GM19372 (cell line): ENCODE results near the gene PLPP1.

Experiments
- ATAC-seq: cut with Tn5 transposase; IDR thresholded peaks from one replicate; pipeline ENCODE4 v1.9.1; 2021; ENCODE audit warnings: mild to moderate bottlenecking, low read depth, moderate library complexity; ENCODE audit not compliant: unreplicated experiment

The PLPP1 gene

DNA sequence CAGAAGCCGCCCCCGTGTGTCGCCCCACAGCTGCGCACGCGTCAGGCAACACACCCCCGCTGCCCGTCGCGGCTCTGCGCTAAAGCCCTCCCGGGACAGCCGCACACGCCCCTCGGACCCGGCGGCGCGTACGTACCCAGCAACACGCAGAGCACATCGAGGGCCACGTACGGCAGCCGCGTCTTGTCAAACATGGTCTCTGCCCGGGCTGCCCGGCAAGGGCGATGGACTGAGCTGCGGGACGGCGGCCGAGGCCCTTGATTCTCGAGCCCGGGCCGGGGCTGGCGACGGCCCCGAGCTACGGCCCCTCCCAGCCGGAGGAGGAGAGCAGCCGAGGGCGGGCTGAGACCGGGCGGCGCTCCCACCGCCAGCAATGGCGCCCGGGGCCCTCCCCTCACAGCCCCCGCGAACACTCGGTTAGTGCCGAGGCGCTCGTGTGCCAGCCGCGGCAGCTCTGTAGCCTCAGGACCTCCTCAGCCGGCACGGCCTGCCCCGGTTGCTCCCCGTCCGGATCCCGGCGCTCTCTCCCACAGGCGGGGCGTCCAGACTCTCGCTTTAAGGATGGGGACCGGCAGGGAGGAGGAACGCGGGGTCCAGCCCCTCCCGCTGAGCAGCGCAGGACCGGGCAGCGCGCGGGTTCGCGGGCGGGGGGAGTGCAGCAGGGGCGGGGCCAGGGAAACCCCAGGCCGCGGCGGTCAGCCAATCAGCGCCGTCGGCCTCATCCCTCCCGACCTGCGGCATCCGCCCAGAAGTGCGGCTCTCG, at the start of gene PLPP1:
PLPP1 (minus strand) TSS at position 529 of the 763 bp plus-strand sequence; CDS start at position 194, 335 bp downstream.
- peak; percentile 81 for ATAC-seq

DNA sequence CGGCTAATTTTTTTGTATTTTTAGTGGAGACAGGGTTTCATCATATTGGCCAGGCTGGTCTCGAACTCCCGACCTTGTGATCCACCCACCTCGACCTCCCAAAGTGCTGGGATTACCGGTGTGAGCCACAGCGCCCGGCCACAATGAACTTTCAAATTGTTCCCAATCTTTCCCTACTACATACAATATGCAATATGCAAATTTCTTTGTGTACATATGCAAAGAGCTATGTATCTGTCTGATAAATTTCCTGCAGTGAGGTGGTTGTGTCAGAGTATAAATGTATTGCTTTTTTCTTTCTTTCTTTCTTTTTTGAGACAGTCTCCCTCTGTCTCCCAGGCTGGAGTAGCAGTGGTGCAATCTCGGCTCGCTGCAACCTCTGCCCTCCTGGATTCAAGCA, 48.8 kb upstream of the PLPP1 start:
- ATAC-seq, result no peak

DNA sequence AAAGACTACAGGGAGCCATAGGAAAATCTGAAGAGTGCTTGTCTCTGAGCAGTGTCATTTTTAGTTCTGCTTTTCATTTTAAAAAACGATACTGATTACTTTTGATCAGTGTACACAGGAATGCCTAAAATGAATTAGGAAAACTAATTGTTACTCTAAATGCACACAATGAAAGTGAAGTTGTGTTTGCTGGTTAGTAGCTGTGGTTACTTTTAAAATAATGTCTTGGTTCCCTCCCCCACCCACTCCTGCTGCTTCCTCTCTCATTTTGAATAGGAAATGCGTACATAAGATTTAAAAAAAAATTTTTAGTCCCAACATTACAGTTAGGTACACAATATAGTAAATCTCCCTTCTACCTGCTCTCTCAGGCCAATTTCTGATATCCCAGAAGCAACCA, 47.5 kb upstream of the PLPP1 start:
- no peak for ATAC-seq

DNA sequence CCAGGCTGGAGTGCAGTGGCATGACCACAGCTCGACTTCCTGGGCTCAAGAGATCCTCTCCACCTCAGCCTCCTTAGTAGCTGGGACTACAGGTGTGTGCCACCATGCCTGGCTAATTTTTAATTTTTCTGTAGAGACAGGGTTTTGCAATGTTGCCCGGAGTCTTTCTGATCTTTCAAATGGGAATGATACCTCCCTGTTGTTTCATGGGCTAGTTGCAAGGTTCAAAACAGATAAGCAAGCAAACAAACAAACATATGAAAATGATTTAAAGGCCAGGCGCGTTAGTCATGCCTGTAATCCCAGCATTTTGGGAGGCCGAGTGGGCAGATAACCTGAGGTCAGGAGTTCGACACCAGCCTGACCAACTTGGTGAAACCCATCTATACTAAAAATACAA, 45.3 kb upstream of the PLPP1 start:
- ATAC-seq, result no peak

- ATAC-seq, result no peak
These were observed 44.0 kb upstream of the PLPP1 start for GRCh38 chr5:55578771-55579170.

DNA sequence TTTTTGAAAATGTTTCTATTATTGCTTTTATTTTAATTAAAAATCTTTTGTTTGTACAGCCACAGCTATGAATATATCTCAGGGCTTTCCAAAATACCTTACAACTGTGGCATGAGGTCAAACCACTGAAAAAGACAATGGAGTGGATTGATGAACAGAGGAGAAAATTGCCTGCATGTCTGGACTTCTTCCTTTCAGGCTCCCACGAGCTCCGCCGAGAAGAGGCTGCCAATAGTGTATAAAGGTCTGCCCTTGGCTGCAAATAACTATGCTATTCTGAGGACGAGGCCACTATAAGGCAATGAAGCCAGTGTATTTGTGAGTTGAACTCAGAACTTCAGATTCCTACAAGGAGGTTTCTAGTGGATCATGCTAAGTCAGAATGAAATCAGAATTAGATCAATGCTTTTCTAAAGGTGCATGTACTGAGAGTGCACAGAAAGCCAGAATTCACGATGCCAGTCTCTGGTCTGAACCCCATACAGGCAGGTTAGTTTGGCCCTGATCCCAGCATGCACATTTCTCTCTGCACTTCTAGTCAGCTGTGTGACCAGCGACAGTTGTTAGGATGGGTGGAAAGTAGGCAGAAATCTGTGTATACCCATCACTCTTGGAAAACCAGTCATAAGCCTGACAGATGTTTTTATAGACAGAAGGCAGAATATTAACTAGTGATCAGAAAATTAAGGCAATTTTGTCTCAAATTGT, 42.7 kb upstream of the PLPP1 start:
- no peak for ATAC-seq

DNA sequence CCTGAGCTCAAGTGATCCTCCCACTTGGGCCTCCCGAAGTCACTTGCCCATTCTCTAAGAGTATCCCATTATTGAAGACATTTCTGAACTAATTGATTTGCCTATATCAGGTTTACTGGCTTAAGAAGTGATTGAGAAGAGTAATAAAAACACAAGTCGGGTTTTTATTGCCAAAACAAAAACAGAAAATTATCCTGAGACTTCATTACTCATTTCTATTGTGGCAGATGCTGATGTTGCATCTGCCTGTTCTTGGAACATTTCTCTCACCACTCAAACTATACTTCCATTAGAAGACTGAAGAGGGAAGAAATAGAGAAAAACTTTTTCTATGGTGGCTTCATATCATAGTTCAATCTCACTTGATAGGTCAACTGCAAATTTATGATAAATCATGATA, 41.9 kb upstream of the PLPP1 start:
- no peak for ATAC-seq

DNA sequence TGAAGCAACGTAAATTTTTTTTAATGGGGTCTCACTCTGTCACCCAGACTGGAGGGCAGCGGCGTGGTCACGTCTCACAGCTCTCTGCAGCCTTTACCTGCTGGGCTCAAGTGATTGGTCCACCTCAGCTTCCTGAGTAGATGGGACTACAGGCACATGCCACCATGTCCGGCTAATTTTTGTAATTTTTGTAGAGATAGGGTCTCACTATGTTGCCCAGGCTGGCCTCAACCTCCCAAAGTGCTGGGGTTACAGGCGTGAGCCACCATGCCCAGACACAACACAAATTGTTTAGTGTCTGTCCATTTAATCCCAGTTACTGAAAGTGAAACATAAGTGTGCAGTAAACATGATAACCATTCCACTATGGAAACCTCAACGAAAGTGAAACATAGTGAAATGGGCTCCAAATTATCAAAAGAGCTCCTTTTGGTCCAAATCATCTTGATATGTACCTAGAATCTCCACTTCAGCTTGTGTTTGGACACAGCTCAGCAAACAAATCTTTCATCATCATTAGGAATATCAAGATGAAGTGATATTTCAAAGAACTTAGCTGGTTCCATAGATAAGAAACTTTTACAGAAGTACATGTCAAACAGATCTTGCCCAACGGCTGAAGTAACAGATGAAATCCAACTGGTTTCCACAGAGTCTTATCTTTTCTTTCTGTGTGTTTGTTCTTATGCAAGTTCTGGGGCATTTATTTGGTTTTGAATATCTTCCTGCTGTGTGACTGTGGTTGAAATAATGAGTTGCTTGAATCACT, 41.2 kb upstream of the PLPP1 start:
- no peak for ATAC-seq

DNA sequence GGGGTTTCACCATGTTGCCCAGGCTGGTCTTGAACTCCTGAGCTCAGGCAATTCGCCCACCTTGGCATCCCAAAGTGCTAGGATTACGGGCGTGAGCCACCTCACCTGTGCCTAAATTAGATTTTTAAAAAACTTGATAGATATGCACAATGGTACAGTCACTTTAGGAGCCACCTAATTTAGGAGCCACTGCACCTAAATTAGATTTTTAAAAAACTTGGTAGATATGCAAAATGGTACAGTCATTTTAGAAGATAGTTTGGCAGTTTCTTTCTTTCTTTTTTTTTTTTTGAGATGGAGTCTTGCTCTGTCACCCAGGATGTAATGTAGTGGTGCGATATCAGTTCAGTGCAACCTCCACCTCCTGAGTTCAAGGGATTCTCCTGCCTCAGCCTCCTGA, 37.8 kb upstream of the PLPP1 start:
- no peak for ATAC-seq

GRCh38 chr5:55572020-55572419, 37.3 kb upstream of the PLPP1 start:
- ATAC-seq, result no peak

DNA sequence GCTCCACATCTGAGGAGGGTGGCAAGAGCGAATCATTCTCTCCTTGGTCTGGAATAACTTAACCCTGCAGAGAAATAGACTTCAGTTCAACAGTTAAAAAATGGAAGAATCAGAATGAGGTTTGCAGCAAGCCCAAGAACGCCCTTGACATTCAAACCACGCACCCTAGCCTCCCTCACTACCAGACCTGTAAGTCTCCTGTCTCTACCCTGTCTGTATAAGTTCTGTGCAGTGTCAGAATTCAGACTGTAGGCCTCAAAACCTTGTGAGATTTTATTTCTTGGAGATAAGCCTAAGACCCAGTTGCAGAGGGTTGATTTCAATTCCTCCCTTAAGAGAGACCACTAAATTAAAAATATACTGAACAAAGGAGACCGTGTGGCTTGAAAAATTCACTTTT, 35.8 kb upstream of the PLPP1 start:
- ATAC-seq, result no peak

- ATAC-seq, result no peak
These were observed 35.3 kb upstream of the PLPP1 start for GRCh38 chr5:55570026-55570425.

DNA sequence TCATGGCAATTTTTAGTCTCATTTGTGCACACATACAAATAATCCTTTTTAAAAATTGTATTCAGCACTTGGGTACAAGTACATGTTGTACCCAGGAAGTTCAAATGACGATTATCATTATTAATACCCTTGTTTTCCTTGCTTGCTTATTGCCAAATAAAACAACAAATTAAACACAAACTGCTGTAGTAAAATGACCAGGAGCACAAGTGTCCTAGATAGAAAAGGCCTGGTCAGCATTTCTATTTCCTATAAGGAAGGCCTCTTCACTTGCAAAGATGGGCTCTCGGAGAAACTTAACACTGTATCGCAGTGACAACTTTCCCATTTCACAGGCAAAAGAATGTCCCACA, 34.7 kb upstream of the PLPP1 start:
- ATAC-seq, result no peak

- ATAC-seq, result no peak
These were observed 34.1 kb upstream of the PLPP1 start for GRCh38 chr5:55568654-55569512.

DNA sequence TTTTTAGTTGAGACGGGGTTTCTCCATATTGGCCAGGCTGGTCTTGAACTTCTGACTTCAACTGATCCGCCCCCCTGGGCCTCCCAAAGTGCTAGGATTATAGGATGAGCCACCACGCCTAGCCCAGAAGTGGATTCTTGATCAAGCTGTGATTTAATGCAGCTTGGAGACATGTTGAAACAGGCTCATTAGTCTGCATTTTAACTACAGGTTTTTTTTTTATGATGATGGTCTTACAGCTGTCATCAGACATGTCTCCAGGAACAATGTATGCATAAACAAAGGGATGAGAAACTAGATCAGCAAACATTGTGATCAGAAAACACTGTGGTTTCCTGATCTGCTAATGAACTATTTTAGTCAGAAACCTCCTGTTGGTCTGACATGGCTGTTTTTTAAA, 30.0 kb upstream of the PLPP1 start:
- ATAC-seq, result peak; percentile 72

GRCh38 chr5:55558484-55558883, 23.7 kb upstream of the PLPP1 start:
- no peak for ATAC-seq

- no peak for ATAC-seq
These were observed 22.4 kb upstream of the PLPP1 start for GRCh38 chr5:55557123-55557522.

GRCh38 chr5:55554585-55555202, 19.9 kb upstream of the PLPP1 start:
- no peak for ATAC-seq

DNA sequence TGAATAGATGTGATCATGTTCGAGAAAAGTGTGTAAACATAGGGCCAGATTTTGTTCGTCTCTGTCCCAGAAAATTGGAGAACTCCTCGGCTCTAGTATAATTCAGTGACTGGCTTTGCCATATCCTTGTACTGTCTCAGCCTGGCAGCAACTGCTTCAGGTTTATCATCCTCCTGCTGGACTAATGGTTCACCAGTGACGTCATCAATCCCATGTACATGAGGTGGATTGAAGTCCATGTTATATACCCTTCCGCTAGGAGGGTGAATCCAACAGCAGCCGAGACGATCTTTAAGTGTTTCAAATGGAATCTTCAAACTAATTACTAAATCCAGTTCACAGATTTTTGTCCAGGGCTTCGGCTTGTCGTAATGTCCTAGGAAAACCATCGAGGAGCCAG, 17.1 kb upstream of the PLPP1 start:
- no peak for ATAC-seq

DNA sequence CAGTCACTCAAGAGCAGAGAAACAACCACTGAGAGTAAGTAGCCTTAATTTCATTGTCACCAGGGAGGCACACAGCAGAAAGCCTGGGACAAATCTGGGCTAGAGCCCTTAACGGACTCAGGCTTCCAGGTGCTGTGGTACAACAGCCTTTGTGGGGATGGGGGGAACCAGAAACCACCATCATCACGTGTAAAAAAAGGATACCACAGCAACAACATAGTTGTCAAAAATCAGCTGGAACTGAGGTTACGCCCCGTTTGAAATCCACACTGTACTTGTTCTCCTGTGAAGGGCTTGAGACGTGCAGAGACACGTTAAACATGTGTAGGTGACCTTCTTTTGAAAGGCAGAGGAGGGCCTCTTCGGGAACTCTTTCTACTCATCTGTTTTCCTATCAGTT, 16.6 kb upstream of the PLPP1 start:
- ATAC-seq, result no peak
